ENCODE data around the gene TBC1D3G.
"Not testable (repeated sequence)": the region's sequence is repeated elsewhere in the genome, so short reads cannot be mapped to it uniquely, and the experiment has no call there.

The TBC1D3G gene

DNA sequence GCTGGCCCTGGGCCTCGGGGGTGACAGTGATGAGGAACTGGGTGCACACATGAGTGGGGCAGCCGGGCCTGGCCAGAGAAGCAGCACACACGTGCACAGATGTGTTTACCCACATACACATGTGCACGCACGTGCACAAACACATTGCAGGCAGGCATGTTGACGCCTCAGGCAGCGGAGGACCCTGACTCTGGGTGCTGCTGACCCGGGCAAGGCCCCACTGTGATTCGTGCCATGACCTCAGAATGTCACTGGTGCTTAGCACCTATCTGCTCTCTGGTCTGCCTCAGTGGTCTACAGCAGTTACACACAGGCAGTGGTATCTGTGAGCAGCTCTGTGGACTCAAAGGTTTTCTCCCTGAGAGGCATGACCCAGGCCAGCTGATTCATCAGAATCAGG is at the start of gene TBC1D3G:
TBC1D3G (plus strand) TSS at position 301 of the 400 bp plus-strand sequence. CDS start 1,528 bp downstream, outside the sequence.
- H3K4me3 ChIP-seq (ENCODE audit: control insufficient read depth, low read depth, low read length); DNase-seq (ENCODE audit: low read depth): not testable (repeated sequence)

- DNase-seq (ENCODE audit: low read depth), result not testable (repeated sequence)
These were observed 40.4 kb upstream of the TBC1D3G start for GRCh38 chr17:36283256-36283655.

GRCh38 chr17:36284219-36284618 is 39.5 kb upstream of the TBC1D3G start:
- H3K4me3 ChIP-seq (ENCODE audit: control insufficient read depth, low read depth, low read length); DNase-seq (ENCODE audit: low read depth): not testable (repeated sequence)

More at GRCh38 chr17:36283256-36283655, 40.4 kb upstream of the TBC1D3G start:
- not testable (repeated sequence) for H3K4me3 ChIP-seq (ENCODE audit: control insufficient read depth, low read depth, low read length)

- not testable (repeated sequence) for DNase-seq (ENCODE audit: low read depth); H3K4me3 ChIP-seq (ENCODE audit: control insufficient read depth, low read depth, low read length)
These were observed 33.6 kb upstream of the TBC1D3G start for GRCh38 chr17:36289965-36290612.

DNA sequence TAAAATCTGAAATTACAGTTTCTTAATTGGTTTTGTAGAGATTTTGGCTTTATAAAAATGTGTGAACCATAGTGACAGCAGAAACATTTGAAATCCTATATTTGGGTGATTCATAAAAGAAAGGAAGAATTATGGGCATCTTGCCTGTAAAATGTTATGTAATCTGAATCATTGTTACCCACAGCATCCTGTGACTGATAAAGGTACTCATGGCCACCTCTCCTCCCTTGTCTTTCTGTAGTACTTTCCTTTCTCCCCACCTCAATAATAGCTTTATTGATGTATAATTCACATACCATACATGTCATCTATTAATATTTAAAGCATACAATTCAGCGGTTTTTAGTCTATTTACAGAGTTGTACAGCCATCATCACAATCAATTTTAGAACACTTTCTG is 28.5 kb upstream of the TBC1D3G start:
- DNase-seq (ENCODE audit: low read depth); H3K4me3 ChIP-seq (ENCODE audit: control insufficient read depth, low read depth, low read length): not testable (repeated sequence)

GRCh38 chr17:36315736-36316135 is 7.9 kb upstream of the TBC1D3G start:
- not testable (repeated sequence) for H3K4me3 ChIP-seq (ENCODE audit: control insufficient read depth, low read depth, low read length); DNase-seq (ENCODE audit: low read depth)

DNA sequence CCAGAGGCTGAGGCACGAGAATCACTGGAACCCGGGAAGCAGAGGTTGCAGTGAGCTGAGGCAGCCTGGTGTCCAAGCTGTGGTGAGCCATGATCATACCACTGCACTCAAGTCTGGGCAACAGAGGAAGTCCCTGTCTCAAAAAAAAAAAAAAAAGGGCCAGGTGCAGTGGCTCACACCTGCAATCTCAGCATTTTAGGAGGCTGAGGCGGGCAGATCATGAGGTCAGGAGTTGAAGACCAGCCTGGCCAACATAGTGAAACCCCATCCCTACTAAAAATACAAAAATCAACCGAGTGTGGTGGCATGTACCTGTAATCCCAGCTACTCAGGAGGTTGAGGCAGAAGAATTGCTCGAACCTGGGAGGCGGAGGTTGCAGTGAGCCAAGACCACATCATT is 38.8 kb downstream of the TBC1D3G start:
- DNase-seq (ENCODE audit: low read depth); H3K4me3 ChIP-seq (ENCODE audit: control insufficient read depth, low read depth, low read length): not testable (repeated sequence)

DNA sequence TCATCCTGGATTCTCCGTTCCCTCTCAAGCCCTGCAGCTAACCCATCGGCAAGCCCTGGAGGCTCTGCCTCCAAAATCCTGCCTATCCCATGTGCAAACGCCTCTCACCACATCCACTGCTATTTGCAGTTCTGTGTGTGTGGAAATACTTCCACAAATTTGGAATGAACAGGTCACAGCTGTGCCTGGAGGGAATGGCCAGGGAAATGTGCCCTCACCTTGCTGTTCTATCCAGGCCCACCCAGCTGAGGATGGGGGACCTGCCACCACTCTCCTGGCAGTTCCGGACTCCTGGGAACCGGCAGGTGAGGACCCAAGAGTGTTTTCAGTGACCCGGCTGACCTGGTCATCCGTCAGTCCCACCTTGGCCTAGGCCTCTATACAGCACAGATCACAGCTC is 52.3 kb downstream of the TBC1D3G start:
- DNase-seq (ENCODE audit: low read depth); H3K4me3 ChIP-seq (ENCODE audit: control insufficient read depth, low read depth, low read length): not testable (repeated sequence)
